ENCODE data around the gene ZNF611. TPM values are rescaled to one million over a fixed set of nuclear protein-coding genes. Genes with fewer than 3 reads are reported as not detected.

ZNF611 gene
- total RNA-seq, 4 donors from 2014 or later: 8.2 to 45.0 (median 15.0) TPM

- H3K4me3 ChIP-seq: no peak overlapping the region
- TF ChIP-seq POLR2AphosphoS5 (IDR thresholded peaks at IDR 0.05) (no peak), POLR2A (IDR thresholded peaks at IDR 0.05) (no peak), EP300 (IDR thresholded peaks at IDR 0.05; ENCODE audit: low read depth) (no peak)
- TF ChIP-seq, protein P1, sequence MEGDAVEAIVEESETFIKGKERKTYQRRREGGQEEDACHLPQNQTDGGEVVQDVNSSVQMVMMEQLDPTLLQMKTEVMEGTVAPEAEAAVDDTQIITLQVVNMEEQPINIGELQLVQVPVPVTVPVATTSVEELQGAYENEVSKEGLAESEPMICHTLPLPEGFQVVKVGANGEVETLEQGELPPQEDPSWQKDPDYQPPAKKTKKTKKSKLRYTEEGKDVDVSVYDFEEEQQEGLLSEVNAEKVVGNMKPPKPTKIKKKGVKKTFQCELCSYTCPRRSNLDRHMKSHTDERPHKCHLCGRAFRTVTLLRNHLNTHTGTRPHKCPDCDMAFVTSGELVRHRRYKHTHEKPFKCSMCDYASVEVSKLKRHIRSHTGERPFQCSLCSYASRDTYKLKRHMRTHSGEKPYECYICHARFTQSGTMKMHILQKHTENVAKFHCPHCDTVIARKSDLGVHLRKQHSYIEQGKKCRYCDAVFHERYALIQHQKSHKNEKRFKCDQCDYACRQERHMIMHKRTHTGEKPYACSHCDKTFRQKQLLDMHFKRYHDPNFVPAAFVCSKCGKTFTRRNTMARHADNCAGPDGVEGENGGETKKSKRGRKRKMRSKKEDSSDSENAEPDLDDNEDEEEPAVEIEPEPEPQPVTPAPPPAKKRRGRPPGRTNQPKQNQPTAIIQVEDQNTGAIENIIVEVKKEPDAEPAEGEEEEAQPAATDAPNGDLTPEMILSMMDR (IDR thresholded peaks at IDR 0.05): no peak
- in situ Hi-C loops (cut with MboI; ENCODE audit: low pct_ligation_motif_present in 1 of 4, low pct_unique_long_range_greater_than_20kb in 1 of 4, low sequenced_read_pairs in 3 of 4) (no loop called here), intact Hi-C loops (cut with DNase I; ENCODE audit: low total_unique reads) (no loop called here)
- no peak overlapping the region for H3K27ac ChIP-seq
- H3K9me3 ChIP-seq: no peaks in the 10 kb centered on the region
- no peaks in the 10 kb centered on the region for H3K4me1 ChIP-seq
- no peak for DNase-seq
- no peaks in the 10 kb centered on the region for H3K36me3 ChIP-seq
- 88 to 100% methylated on average over 2 to 4 of the region's 4 CpGs for WGBS, 2 donors (ENCODE audit: low coverage in 1 of 2)
- no peaks in the 10 kb centered on the region for H3K27me3 ChIP-seq
Measured at GRCh38 chr19:52673014-52673413, 61.8 kb downstream of the ZNF611 start.

GRCh38 chr19:52670046-52670445, 64.8 kb downstream of the ZNF611 start:
- Histone ChIP-seq H3K27ac (no peak overlapping the region), H3K9me3 (no peaks in the 10 kb centered on the region), H3K27me3 (no peaks in the 10 kb centered on the region), H3K36me3 (no peaks in the 10 kb centered on the region), H3K4me3 (no peak overlapping the region), H3K4me1 (no peaks in the 10 kb centered on the region)
- peak; percentile 12 for DNase-seq
- 73 to 78% methylated on average over 4 of the region's 4 CpGs for WGBS, 2 donors (ENCODE audit: low coverage in 1 of 2)
- intact Hi-C loops (cut with DNase I; ENCODE audit: low total_unique reads) (no loop called here), in situ Hi-C loops (cut with MboI; ENCODE audit: low pct_ligation_motif_present in 1 of 4, low pct_unique_long_range_greater_than_20kb in 1 of 4, low sequenced_read_pairs in 3 of 4) (no loop called here)
- TF ChIP-seq, protein P1 (IDR thresholded peaks at IDR 0.05): no peak
- TF ChIP-seq POLR2A (IDR thresholded peaks at IDR 0.05) (no peak), EP300 (IDR thresholded peaks at IDR 0.05; ENCODE audit: low read depth) (no peak), POLR2AphosphoS5 (IDR thresholded peaks at IDR 0.05) (no peak)

- Histone ChIP-seq H3K9me3 (no peaks in the 10 kb centered on the region), H3K4me1 (no peaks in the 10 kb centered on the region), H3K4me3 (no peak overlapping the region), H3K27me3 (no peaks in the 10 kb centered on the region), H3K27ac (no peak overlapping the region), H3K36me3 (no peaks in the 10 kb centered on the region)
- TF ChIP-seq, protein P1 (IDR thresholded peaks at IDR 0.05): no peak
- TF ChIP-seq POLR2AphosphoS5 (IDR thresholded peaks at IDR 0.05): no peak
- no peak for TF ChIP-seq EP300 (IDR thresholded peaks at IDR 0.05; ENCODE audit: low read depth)
- in situ Hi-C loops (cut with MboI; ENCODE audit: low pct_ligation_motif_present in 1 of 4, low pct_unique_long_range_greater_than_20kb in 1 of 4, low sequenced_read_pairs in 3 of 4): no loop called here
- DNase-seq: no peak
- 91 to 96% methylated on average over 4 to 5 of the region's 5 CpGs for WGBS, 2 donors (ENCODE audit: low coverage in 1 of 2)
- intact Hi-C loops (cut with DNase I; ENCODE audit: low total_unique reads): no loop called here
Measured at GRCh38 chr19:52669586-52669985, 65.3 kb downstream of the ZNF611 start.

DNA sequence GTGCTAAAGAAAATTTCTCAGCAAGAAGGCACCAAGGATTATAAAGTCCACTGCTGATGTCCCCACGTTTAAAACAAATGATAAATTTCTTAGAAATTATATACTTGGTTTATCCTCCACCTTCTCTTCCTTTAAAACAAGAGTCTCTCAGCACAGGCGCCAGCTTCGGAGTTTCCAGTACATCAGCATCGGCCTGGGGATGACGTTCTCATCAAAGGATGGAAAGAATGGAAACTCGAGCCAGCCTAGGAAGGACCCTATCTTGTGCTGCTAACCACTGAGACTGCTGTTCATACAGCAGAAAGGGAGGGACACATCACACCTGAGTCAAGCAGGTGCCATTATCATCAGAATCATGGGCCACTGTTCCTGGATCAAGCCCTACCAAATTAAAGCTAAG, 66.9 kb downstream of the ZNF611 start:
- Histone ChIP-seq H3K36me3 (no peaks in the 10 kb centered on the region), H3K9me3 (no peaks in the 10 kb centered on the region), H3K4me3 (no peak overlapping the region), H3K4me1 (no peaks in the 10 kb centered on the region), H3K27ac (no peak overlapping the region), H3K27me3 (no peaks in the 10 kb centered on the region)
- no peak for DNase-seq
- intact Hi-C loops (cut with DNase I; ENCODE audit: low total_unique reads) (no loop called here), in situ Hi-C loops (cut with MboI; ENCODE audit: low pct_ligation_motif_present in 1 of 4, low pct_unique_long_range_greater_than_20kb in 1 of 4, low sequenced_read_pairs in 3 of 4) (no loop called here)
- 86 to 88% methylated on average over 6 of the region's 6 CpGs for WGBS, 2 donors (ENCODE audit: low coverage in 1 of 2)
- no peak for TF ChIP-seq EP300 (IDR thresholded peaks at IDR 0.05; ENCODE audit: low read depth)
- TF ChIP-seq, protein P1 (IDR thresholded peaks at IDR 0.05): no peak
- TF ChIP-seq POLR2AphosphoS5 (IDR thresholded peaks at IDR 0.05): no peak
- TF ChIP-seq POLR2A (IDR thresholded peaks at IDR 0.05): no peak

Data from transverse colon (tissue), 4 donors.